GM18909 (cell line): ENCODE measurements around the gene OR14A16.

Experiments used
- ATAC-seq: cut with Tn5 transposase; IDR thresholded peaks from one replicate; pipeline ENCODE4 v1.9.1; 2021; ENCODE audit warnings: mild to moderate bottlenecking; ENCODE audit not compliant: unreplicated experiment, poor library complexity

OR14A16 gene, protein sequence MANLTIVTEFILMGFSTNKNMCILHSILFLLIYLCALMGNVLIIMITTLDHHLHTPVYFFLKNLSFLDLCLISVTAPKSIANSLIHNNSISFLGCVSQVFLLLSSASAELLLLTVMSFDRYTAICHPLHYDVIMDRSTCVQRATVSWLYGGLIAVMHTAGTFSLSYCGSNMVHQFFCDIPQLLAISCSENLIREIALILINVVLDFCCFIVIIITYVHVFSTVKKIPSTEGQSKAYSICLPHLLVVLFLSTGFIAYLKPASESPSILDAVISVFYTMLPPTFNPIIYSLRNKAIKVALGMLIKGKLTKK

DNA sequence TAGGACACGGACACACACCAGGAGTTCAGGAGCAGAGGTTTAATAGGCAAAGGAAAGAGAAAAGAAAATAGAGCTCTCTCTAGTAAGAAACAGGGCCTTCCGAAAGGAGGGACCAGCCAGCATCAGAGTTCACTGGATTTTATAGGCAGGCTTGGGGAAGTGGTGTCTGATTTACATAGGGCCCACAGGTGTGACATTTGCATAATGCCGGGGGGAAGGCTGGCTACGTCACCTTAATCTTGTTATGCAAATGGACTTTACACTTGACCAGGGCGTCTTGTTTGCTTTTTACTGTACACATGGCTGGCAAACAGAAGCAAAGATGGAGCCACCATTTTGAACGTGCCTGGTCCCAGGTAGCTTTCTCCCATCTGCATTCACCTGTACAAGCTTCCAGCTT is at the start of gene OR14A16:
Gene OR14A16, minus strand, starts transcription at position 97 of the 400 bp plus-strand sequence. CDS start 8,390 bp downstream, outside the sequence.
- no peak for ATAC-seq

DNA sequence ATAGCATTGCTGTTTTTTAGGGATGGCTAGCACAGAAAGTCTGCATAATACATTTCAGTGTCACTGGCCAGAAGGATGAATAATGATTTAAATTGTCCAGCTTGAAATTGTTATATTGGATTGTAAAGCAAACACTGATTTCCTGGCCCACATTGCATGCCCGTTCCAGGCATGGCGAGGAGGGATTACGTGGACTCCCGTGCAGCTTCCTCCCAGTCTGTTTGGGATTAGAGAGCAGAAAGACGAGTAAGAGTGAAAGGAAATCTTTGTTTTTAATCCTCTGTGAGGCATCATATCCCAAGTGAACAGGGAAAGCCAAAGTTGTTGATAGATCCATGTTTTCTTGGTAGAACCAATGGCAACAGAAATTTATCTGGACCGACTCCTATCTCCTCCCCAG is 41.5 kb upstream of the OR14A16 start:
- no peak for ATAC-seq

DNA sequence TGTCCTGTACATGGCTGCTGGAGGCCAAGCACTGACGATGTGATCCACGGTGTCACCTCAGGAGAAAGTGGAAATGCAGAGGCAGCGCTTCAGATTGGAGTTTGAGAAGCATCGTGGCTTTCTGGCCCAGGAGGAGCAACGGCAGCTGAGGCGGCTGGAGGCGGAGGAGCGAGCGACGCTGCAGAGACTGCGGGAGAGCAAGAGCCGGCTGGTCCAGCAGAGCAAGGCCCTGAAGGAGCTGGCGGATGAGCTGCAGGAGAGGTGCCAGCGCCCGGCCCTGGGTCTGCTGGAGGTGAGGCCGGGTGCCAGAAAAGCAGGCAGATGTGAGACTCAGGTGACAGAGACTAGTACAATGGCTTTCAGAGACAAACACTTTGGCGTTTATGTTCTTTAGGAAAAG is 40.7 kb upstream of the OR14A16 start:
- no peak for ATAC-seq

DNA sequence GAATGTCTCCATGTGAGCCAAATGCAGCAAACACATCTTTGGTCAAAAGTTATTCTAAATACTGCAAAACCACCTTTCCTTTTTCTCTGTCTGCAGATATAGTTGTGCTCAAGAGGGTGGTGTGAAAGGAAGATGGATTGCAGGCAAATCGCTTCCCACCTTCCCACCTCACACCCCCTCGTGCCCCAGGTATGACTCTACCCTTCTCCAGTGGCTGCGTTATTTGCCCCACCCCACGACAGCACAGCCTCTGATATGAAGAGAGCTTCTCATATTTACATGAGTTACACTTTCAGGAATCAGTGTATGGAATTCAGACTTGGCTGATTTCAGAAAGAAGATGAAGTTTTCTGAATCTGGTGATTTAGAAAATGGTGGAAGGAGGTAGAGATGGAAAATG is 38.8 kb upstream of the OR14A16 start:
- ATAC-seq: no peak

DNA sequence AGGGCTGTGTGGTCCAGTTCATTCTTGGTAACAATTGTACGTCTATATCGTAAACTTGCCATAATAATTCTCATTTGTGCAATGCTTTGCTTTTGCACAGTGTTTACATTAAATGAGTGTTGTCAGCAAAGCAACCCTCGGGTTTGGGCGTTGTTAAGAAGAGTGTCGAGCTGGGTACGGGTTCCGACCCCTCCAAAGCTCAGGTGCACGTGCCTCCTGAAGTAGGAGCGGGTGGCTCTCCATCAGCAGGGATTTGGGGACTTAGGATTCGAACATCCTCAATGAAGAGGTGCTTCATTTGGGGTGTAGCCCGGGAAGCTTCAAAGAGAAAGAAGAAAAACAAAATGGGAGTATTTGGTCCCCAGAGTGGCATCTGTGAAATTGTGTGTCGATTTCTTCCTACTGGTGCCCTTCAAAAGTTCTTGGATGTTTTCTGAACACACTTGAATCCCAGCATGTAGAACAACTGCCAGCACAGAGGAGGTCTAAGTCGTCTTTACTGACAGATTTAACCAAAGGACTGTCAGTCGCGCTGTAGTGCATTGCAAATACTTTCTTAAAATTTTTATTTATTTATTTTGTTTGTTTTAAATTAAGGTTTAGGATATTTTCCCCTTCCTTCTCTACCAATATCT is 34.2 kb upstream of the OR14A16 start:
- ATAC-seq: no peak

DNA sequence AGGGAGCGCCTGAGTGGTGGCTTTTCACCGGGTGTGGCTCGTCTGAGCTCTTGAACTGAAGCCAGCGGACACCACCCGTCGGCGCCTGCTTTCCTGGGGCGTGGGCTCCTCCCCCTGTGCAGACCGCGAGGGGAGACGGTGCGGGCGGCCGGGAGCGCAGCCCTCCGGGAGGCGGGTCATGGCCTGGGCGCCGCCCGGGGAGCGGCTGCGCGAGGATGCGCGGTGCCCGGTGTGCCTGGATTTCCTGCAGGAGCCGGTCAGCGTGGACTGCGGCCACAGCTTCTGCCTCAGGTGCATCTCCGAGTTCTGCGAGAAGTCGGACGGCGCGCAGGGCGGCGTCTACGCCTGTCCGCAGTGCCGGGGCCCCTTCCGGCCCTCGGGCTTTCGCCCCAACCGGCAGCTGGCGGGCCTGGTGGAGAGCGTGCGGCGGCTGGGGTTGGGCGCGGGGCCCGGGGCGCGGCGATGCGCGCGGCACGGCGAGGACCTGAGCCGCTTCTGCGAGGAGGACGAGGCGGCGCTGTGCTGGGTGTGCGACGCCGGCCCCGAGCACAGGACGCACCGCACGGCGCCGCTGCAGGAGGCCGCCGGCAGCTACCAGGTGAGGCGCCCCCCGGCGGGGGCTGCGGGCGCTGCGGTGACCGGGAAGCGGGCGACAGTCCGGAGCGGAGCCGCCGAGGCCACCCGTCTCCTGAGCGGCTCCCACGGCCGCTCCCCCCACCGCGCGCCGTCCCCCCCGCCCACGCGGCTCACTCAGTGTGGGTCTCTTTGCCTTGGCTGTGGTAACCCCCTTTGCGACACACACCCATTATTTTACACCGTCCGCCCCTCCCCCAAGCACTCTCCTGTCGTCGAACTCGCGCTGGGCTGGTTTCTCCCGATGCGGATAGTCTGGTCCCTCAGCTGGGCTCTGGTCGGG is 33.4 kb upstream of the OR14A16 start, which contains the start of gene TRIM58:
Gene TRIM58, plus strand, starts transcription at position 119 of the 916 bp plus-strand sequence. Its CDS starts 60 bp downstream, at position 179.
- peak; percentile 67 for ATAC-seq

DNA sequence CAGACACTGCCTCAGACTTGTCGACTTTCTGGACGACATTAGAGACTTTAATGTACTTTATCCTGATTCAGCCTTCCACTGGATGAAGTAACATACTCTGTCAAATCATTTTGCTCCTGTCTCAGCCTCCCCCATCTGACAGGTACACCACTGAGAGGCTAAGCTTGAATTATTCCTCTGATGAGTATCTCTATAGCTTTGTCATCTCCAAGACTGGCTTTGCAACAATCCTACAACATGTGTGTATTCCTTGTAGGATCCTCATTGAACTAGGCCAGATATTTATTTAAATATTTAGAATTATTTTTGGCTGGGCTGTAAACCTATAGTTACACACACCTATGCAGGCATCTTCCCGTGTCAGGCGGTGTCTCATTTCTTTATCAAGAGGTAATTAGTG is 32.0 kb upstream of the OR14A16 start:
- ATAC-seq: no peak

DNA sequence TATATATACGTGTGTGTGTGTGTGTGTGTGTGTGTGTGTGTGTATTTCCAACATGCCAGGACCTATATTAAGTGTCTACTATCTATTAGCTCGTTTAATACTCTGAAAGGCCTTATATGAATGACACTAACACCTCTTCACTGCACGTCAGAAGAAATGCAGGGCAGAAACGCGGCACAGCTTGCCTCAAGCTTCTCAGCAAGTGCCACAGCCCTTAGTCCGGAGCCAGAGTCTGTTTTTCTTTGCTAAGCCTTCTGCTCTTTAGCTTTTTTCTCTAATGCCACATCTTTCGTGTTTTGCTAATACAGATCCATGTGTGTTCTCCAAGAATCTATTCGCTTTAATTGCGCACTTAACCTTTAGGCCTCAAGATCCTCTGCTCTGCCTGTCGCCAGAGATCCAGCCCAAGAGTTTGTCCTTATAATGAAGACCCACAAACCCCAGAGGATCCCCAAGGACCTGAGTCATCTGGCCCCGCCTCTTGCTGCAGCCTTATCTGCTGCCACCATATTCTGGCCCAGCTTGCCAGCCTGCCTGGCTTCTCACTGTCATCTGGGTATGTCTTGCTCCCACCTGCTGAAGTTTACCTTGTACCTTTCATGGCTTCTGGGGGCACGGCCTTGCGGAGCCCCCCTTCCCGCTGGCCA is 31.1 kb upstream of the OR14A16 start:
- no peak for ATAC-seq

DNA sequence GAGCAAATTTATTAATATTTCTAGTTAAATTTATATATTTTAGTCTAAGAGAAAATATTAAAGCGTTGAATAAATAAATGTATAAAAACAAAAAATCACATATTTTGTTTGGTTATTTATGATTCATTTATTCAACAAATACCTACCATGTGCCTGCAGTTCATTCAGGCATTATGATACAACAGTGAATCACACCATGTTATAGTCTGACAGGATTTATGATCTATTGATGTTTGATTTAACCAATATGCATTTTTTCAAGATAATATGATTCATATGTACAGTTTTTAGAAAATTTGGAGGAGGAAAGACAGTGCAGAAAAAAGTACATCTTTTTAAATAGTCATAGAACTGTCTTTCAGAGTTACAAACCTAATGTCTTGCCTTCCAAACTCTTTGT is 25.7 kb upstream of the OR14A16 start:
- ATAC-seq: no peak

DNA sequence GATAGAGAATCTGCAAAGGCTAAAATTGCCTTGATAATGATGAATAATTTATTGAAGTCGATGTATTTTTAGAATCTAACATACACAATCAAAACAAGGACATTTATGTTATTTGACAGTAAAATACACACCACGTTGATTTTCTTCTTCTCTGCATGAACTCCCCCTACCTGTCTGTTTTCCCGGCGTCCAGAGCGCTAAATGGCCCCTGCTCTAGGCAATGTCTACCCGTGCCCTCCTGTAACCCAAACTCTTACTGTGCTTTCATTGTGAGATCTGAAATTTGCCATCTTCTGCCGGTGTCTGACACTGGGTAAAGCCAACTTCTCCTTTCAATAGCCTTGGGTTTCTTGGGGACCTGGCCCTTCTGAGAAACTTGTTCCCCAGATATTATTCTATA is 24.4 kb upstream of the OR14A16 start:
- no peak for ATAC-seq

DNA sequence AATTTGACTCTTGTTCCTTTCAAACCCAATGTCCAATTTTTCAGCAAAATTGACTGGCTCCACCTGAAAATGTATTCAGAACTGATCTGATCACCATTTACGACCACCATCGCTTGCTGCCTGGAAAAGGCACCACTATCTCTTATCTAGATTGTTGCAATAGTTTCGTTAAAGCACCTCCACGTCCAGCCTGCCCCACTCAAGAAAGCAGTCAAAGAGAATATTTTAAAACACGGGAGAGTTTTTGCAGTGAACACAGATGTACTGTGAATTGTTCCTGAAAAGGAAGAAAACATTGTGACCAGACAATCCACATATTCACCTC is 21.7 kb upstream of the OR14A16 start:
- no peak for ATAC-seq

DNA sequence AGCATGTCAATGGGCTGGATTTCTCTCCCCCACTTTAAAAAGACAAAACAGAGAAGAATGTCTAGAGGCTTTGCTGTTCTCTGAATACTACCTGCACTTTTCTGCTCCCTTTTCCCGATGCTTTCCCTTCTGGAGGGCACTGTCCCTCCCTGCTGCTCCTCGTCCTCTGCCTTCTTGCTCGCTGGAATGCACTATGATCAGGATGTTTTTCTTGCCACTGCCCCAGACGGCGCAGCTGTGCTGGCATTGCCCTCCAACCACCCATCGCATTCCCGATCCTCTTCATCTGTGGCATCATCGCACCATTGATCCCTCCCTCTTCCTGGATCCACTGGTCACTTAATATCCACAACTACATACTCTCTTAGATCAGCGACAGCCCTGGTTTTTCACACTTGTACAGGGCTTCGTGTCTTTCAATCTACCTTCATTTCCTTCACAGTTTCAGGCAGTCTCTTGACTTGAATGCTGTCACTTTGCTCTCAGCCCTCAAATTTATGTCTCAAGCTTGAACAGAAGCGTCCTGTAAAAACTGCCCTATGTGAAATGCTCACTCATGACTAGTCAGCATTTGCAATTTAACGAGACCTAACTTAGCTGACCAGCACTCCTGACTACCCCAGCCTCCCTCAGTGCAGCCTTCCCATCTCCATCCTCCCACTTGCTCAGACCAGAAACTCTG is 21.2 kb upstream of the OR14A16 start:
- no peak for ATAC-seq

DNA sequence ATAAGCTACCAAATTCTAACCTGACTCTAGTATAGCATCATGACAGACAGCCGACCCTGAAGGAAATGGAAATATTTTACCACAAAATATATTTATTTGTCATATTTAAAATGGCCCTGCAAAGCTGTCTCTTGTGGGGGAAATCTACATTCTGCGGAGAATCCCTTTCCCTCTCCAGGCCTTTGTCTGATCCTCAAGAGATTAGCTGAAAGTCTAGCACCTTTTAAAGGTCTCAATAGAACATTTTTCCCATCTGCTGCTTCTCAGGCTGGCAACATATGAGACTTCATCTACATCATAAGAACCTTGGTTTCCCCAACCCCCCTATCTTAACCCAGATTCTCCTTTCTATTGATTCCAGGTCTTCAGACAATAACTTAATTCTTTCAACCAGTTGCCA is 19.5 kb upstream of the OR14A16 start:
- ATAC-seq: no peak

DNA sequence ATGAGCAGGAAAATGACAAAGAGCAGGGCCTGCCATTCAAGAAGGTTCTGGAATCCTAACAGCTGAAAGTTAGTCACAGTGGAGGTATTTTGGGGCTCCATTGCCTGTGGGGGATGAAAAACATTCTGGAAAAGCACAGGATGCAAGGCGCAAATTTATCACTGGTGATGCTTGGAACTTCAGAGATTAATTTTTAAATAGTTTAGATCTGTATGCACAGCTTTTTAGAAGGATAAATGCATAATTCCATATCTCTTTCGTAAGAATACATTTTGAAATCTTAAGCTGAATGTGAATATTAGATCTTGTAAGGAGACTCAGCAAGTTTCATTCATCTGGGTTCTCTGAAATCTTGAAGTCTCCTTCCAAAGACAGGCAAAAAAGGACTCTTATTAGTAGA is 17.9 kb upstream of the OR14A16 start, which contains the start of gene OR11L1:
Gene OR11L1, minus strand, starts transcription at position 101 of the 400 bp plus-strand sequence. Its CDS starts 0 bp downstream, at position 101.
- no peak for ATAC-seq

DNA sequence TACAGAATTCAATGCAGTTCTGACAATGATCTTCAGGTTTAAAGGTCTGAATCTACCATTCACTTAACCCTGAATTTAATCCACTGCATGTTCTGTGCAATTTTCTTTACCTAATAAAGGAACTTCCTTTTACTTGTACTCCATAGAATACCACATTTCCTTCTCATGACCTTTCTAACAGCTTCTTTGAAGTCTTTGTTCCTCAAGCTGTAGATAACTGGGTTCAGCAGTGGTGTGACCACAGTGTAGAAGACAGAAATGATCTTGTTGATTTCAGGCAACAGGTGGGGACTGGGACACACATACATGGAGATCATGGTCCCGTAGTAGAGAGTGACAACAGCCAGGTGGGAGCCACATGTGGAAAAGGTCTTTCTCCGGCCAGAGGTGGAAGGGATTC is 16.9 kb upstream of the OR14A16 start:
- no peak for ATAC-seq

DNA sequence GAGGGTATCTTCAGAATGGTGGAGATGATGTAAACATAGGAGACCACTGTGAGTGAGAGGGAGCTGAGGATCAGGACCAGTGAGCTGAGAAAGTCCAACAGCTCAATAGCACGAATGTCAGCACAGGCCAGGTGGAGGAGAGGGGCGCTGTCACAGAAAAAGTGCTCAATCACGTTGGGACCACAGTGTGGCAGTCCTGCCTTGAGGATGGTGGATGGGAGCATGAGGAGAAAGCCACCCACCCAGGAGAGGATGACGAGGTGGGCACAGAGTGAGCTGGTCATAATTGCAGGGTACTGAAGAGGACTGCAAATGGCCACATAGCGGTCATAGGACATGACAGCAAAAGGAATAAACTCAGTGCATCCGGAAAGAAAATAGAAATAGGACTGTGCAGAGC is 9.7 kb upstream of the OR14A16 start:
- ATAC-seq: no peak

DNA sequence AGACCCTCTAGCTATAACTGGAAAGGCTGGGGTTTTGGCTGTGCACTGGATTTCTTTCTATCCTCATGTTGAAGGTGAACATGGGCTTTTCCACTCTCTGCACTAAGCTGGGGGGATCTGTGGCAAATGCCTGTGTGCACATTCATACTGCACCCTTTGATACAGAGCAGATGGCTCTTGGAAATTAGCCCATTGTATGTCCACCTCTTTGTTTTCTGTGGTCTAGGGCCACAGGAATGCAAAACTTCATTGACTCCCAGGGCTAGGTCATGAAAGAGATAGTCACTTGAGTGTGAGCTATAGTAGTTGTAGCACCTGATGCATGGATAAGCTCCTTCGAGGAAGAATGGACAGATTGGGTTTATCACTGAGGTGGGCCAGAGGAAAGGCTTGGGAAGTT is 5.7 kb upstream of the OR14A16 start:
- no peak for ATAC-seq

DNA sequence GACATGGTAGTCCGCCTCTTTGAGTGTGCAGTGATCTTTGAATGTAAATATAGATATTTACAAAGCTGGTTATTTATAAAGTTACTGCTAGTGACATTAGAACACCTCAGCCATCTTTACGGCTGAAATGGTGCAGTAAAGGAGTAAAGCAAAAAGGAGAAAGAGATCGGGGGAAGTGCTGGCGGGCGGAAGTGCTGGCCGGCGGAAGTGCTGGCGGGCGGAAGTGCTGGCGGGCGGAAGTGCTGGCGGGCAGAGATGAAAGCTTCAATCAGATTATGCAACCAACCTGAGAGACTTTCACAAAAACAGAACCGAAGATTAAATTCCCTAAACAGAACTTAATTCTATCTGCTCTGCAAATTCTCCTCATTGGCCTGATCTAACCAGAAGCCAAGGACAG is 1.4 kb upstream of the OR14A16 start:
- no peak for ATAC-seq

DNA sequence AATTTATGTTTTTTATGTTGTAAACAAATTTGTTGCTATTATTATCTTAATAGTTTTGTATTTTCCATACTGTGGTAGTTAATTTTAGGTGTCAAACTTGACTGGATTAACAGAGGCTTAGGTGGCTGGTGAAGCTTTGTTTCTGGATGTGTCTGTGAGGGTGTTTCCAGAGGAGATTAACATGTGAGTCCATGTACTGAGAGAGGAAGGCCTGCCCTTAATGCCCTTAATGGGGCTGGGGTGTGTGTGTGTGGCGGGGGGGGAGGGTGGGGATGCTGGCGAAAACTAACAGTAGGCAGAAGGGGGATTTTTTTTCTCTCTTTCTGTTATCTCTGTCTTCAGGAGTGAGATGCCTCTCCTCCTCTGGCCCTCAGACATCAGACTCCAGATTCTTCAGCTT is 1.9 kb downstream of the OR14A16 start:
- no peak for ATAC-seq

DNA sequence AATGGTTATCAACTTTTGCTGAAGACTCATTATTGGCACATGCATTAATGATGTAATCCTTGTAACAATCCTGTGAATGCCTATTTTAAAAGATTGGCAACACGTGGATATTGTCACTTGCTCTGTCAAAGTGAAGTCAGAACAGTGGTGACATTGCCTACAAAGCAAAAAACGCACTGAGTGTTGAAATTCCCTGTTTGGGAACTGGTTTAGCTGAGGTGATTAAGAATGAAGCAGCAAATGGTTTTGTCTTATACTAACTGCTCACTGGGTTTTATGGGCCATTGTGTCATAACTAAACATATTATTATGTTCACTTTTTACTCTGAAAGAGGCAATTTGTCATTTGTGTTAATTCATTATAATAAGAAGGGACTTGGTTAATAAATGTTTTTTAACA is 11.3 kb downstream of the OR14A16 start:
- ATAC-seq: no peak
